K562 (cell line): Measurements from ENCODE around the gene ITGA6. TPM values are rescaled to one million over a fixed set of nuclear protein-coding genes. Genes with fewer than 3 reads are reported as not detected.

Experiments used
- ATAC-seq: fragments of 200-7000 bp; cut with Tn5 transposase; 3 replicates; pipeline ENCODE4 v1.9.1; 2020; ENCODE audit warnings: moderate library complexity
- BruUV-seq: library from RNA; stranded (reverse); fragments of 400-500 nt; replicated peaks from 2 replicates; lab custom pipeline; 2021; lab: Mats Ljungman, UMichigan
- CTCF ChIA-PET: fragments of 300-600 bp; formaldehyde crosslinking; extraction: SDS; loops from one replicate; lab custom pipeline; 2021; ENCODE audit warnings: low intra/inter-chr PET ratio; lab: Yijun Ruan, JAX
- POLR2A ChIA-PET: fragments of 300-600, 350-650 bp; sonication (Branson Sonifier 250); formaldehyde crosslinking; extraction: SDS; loops from one replicate; lab custom pipeline; 2021; ENCODE audit warnings: antibody characterized with exemption, inconsistent platforms; lab: Yijun Ruan, JAX
- DNase-seq, 4 experiments: peaks; one replicate each; pipeline versions ENCODE4 v3.0.0 to v3.0.0-alpha.2; 2011 to 2018; ENCODE audit warnings: low spot score in 3 of 4, mixed read lengths in 3 of 4; ENCODE audit errors: extremely low read depth in 1 of 4
- FAIRE-seq: peaks from 2 replicates; lab custom pipeline; 2011; peaks lifted over from hg19 to GRCh38; lab: Jason Lieb, UNC
- H2AFZ ChIP-seq: 2 replicates; pipeline ENCODE4 v1.6.0; 2011; ENCODE audit warnings: low read depth, low read length, control low read depth, inconsistent platforms
- H3K27ac ChIP-seq: fragments of 200-600 bp; 3 replicates; pipeline ENCODE4 v1.8.0; 2011; ENCODE audit warnings: low read depth, mild to moderate bottlenecking, control low read depth, inconsistent platforms, low read length, moderate library complexity, mixed read lengths; ENCODE audit errors: extremely low read depth
- H3K27me3 ChIP-seq, 2 experiments: fragments of 300-600 bp in 1 of 2; 2 replicates in 1 of 2; 3 replicates in 1 of 2; pipeline versions ENCODE4 v1.6.0 to v1.8.0; 2011; ENCODE audit warnings: inconsistent platforms in 2 of 2, low read length in 2 of 2, mild to moderate bottlenecking in 1 of 2, mixed read lengths in 1 of 2, moderate library complexity in 1 of 2; ENCODE audit not compliant: control insufficient read depth in 2 of 2, insufficient read depth in 2 of 2
- H3K36me3 ChIP-seq: fragments of 300-600 bp; 3 replicates; pipeline ENCODE4 v1.8.0; 2011; ENCODE audit warnings: mild to moderate bottlenecking, low read length, inconsistent platforms; ENCODE audit not compliant: control insufficient read depth, insufficient read depth
- H3K4me1 ChIP-seq, 2 experiments: fragments of 200-600 bp in 1 of 2; replicated peaks in 1 of 2; 2 replicates in 1 of 2; 3 replicates in 1 of 2; pipeline versions ENCODE4 v1.5.1 to v1.8.0; 2011; ENCODE audit warnings: inconsistent platforms in 2 of 2, low read length in 2 of 2, mild to moderate bottlenecking in 1 of 2, mixed read lengths in 1 of 2, moderate library complexity in 1 of 2; ENCODE audit not compliant: control insufficient read depth in 2 of 2, insufficient read depth in 2 of 2
- H3K4me2 ChIP-seq: 2 replicates; pipeline ENCODE4 v1.6.1; 2011; ENCODE audit warnings: low read length, control low read depth, inconsistent platforms, mixed read lengths; ENCODE audit not compliant: insufficient read depth
- H3K4me3 ChIP-seq: fragments of 200-600 bp; sonication (generic), shearing (Covaris generic); 2 replicates; pipeline ENCODE4 v1.5.1; 2016; ENCODE audit warnings: control low read depth, inconsistent platforms
- H3K79me2 ChIP-seq: fragments of 200-600 bp; 3 replicates; pipeline ENCODE4 v1.8.0; 2011; ENCODE audit warnings: low read length, inconsistent platforms; ENCODE audit not compliant: control insufficient read depth, insufficient read depth
- H3K9ac ChIP-seq, 2 experiments: 2 replicates each; pipeline versions ENCODE4 v1.6.0 to v1.6.1; 2011; ENCODE audit warnings: low read depth in 2 of 2, low read length in 2 of 2, control low read depth in 1 of 2, inconsistent platforms in 1 of 2, mild to moderate bottlenecking in 1 of 2, mixed read lengths in 1 of 2; ENCODE audit not compliant: insufficient read depth in 1 of 2
- H3K9me1 ChIP-seq: one replicate; pipeline ENCODE4 v1.6.0; 2011; ENCODE audit warnings: inconsistent platforms, mild to moderate bottlenecking, low read length, moderate library complexity; ENCODE audit not compliant: control insufficient read depth, insufficient read depth
- H3K9me3 ChIP-seq: replicated peaks from 2 replicates; pipeline ENCODE4 v1.5.1; 2011; ENCODE audit warnings: low read depth, low read length, inconsistent platforms; ENCODE audit not compliant: control insufficient read depth, insufficient read depth
- H4K20me1 ChIP-seq: replicated peaks from 2 replicates; pipeline ENCODE4 v1.6.1; 2011; ENCODE audit warnings: low read length, inconsistent platforms, mixed read lengths; ENCODE audit not compliant: control insufficient read depth, insufficient read depth
- ARHGAP35 ChIP-seq: fragments of 450-650 bp; IDR thresholded peaks from 2 replicates; pipeline ENCODE4 v1.6.1; 2018; ENCODE audit not compliant: partially characterized antibody
- CBX2 ChIP-seq: fragments of 200-600 bp; sonication (generic); IDR thresholded peaks from one replicate; pipeline ENCODE4 v1.6.1; 2012; ENCODE audit warnings: mild to moderate bottlenecking, low read length, inconsistent platforms; ENCODE audit not compliant: insufficient read depth, poor library complexity, severe bottlenecking
- HMGN3 ChIP-seq: IDR thresholded peaks from 2 replicates; pipeline ENCODE4 v1.6.1; 2011; ENCODE audit warnings: borderline replicate concordance, low read depth, mild to moderate bottlenecking, mixed read lengths, low read length; ENCODE audit not compliant: insufficient read length; ENCODE audit errors: extremely low read depth
- HNRNPLL ChIP-seq: fragments of 200-400 bp; formaldehyde crosslinking; IDR thresholded peaks from 2 replicates; pipeline ENCODE4 v1.6.1; 2017; ENCODE audit warnings: low read length, low read depth, mild to moderate bottlenecking; ENCODE audit not compliant: poor library complexity, severe bottlenecking
- SMC3 ChIP-seq: conservative IDR thresholded peaks from 2 replicates; pipeline ENCODE4 v1.6.1; 2011; ENCODE audit warnings: low read depth, low read length, improper control_type of control experiment; ENCODE audit not compliant: insufficient read depth
- WGBS: fragments of 100-300 bp; shearing (Covaris generic); methylation state at CpG from one replicate; pipeline ENCODE4 v1.1.6; 2016; ENCODE audit warnings: low coverage, mixed read lengths; ENCODE audit not compliant: insufficient coverage; ENCODE audit errors: missing lambda C conversion rate; 5-methylcytosine and 5-hydroxymethylcytosine counted together
- in situ Hi-C: fragments of 300-500 bp; cut with MboI; formaldehyde crosslinking; loops from 4 replicates; pipeline ENCODE4 v1.15.0; 2018; ENCODE audit warnings: inconsistent platforms, mixed read lengths
- intact Hi-C: fragments of 100-400 bp; cut with micrococcal nuclease; formaldehyde crosslinking; loops from 2 replicates; pipeline ENCODE4 v1.14.2; 2022
- polyA plus RNA-seq, 8 experiments: library from polyadenylated mRNA; depleted of rRNA in 4 of 8; stranded (reverse) in 5 of 8; unstranded in 3 of 8; fragments of >200 nt; fragmentation: Nextera tagmentation in 2 of 8; fragmentation: Illumina TruSeq in 1 of 8; extraction: Ambion mirVana in 2 of 8; extraction: Trizol in 1 of 8; gene quantifications; 2 replicates each; pipeline versions ENCODE4 v1.2.1 to v1.2.3, GENCODE V29; 2011 to 2014; ENCODE audit warnings: inconsistent platforms in 1 of 8, missing spikeins in 1 of 8
- total RNA-seq, 7 experiments: library from RNA; depleted of rRNA in 6 of 7; stranded (reverse); fragments of >200 nt in 6 of 7; fragmentation: Illumina TruSeq in 2 of 7; extraction: Trizol in 2 of 7; gene quantifications; 2 replicates each; pipeline versions ENCODE4 v1.2.1 to v1.2.3, GENCODE V29; 2011 to 2021; ENCODE audit warnings: low replicate concordance in 1 of 7

ITGA6 gene
- total and polyA plus RNA-seq, 9 of the 15 experiments (the other 6 are each of a cell fraction or from before 2014, with no cell fraction given) = 0.01 to 0.29 (median 0.05) TPM; not detected in 5

GRCh38 chr2:172416447-172417058 lies 10.8 kb upstream of the ITGA6 start:
- Histone ChIP-seq H3K79me2 (no peaks in the 10 kb centered on the region), H2AFZ (no peak overlapping the region), H4K20me1 (no peaks in the 10 kb centered on the region), H3K27ac (no peak overlapping the region), H3K4me2 (no peak overlapping the region), H3K9ac (no peak overlapping the region), H3K4me3 (no peak overlapping the region), H3K27me3 (peaks cover 0 to 2% of the 10 kb centered on the region in 2 experiments; a peak in 3 of 5 replicates), H3K4me1 (no peaks in the 10 kb centered on the region), H3K9me3 (no peaks in the 10 kb centered on the region), H3K36me3 (no peaks in the 10 kb centered on the region), H3K9me1 (no peaks in the 10 kb centered on the region)
- ATAC-seq (no peak), DNase-seq (no peak), FAIRE-seq (no peak)
- WGBS = 0% methylated on average over 1 of the region's 1 CpG
- ChIA-PET CTCF (no interaction called here), POLR2A (interaction anchor here (1.0 kb wide), 1 partner anchor 19 kb away, joined by 4 read pairs; no protein-coding TSS in a partner anchor)
- no TSS peak for BruUV-seq
- no peak for TF ChIP-seq SMC3
- no peak for TF ChIP-seq CBX2
- no peak for TF ChIP-seq HNRNPLL
- no peak for TF ChIP-seq HMGN3
- TF ChIP-seq ARHGAP35 = no peak
- intact Hi-C loops = no loop called here
- in situ Hi-C loops = no loop called here
